ENCODE results near the gene ZNF598. TPM values are rescaled to one million over a fixed set of nuclear protein-coding genes. Genes with fewer than 3 reads are reported as not detected.
A peak's percentile ranks its signal among the peaks of the same experiment; 100 is the strongest.

Gene ZNF598
- total and polyA plus RNA-seq, 2 of the 13 experiments (the other 11 are each of a cell fraction or from before 2014, with no cell fraction given), result 13.5 to 14.2 TPM

GRCh38 chr16:2046893-2047329 lies 37.3 kb upstream of the ZNF598 start (continued):
- TF ChIP-seq, protein P1, sequence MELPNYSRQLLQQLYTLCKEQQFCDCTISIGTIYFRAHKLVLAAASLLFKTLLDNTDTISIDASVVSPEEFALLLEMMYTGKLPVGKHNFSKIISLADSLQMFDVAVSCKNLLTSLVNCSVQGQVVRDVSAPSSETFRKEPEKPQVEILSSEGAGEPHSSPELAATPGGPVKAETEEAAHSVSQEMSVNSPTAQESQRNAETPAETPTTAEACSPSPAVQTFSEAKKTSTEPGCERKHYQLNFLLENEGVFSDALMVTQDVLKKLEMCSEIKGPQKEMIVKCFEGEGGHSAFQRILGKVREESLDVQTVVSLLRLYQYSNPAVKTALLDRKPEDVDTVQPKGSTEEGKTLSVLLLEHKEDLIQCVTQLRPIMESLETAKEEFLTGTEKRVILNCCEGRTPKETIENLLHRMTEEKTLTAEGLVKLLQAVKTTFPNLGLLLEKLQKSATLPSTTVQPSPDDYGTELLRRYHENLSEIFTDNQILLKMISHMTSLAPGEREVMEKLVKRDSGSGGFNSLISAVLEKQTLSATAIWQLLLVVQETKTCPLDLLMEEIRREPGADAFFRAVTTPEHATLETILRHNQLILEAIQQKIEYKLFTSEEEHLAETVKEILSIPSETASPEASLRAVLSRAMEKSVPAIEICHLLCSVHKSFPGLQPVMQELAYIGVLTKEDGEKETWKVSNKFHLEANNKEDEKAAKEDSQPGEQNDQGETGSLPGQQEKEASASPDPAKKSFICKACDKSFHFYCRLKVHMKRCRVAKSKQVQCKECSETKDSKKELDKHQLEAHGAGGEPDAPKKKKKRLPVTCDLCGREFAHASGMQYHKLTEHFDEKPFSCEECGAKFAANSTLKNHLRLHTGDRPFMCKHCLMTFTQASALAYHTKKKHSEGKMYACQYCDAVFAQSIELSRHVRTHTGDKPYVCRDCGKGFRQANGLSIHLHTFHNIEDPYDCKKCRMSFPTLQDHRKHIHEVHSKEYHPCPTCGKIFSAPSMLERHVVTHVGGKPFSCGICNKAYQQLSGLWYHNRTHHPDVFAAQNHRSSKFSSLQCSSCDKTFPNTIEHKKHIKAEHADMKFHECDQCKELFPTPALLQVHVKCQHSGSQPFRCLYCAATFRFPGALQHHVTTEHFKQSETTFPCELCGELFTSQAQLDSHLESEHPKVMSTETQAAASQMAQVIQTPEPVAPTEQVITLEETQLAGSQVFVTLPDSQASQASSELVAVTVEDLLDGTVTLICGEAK (IDR thresholded peaks at IDR 0.05), result no peak
- TF ChIP-seq, protein P1 (CRISPR knock-in tag; IDR thresholded peaks at IDR 0.05), result no peak
- peak; percentile 1; the same call in 1 of the 2 replicates for TF ChIP-seq KLF12 (CRISPR knock-in tag; IDR thresholded peaks at IDR 0.05; ENCODE audit: borderline replicate concordance)
- 0 out of 2 replicates have a peak, but pooled peaks have one; percentile 11 for TF ChIP-seq ZNF766 (CRISPR knock-in tag; IDR thresholded peaks at IDR 0.05; ENCODE audit: borderline replicate concordance)
- TF ChIP-seq ZNF367 (CRISPR knock-in tag; IDR thresholded peaks at IDR 0.05; ENCODE audit: borderline replicate concordance), result no peak
- no peak for TF ChIP-seq TBX3 (IDR thresholded peaks at IDR 0.05; ENCODE audit: borderline replicate concordance)
- 0 out of 2 replicates have a peak, but pooled peaks have one; percentile 14 for TF ChIP-seq ZSCAN30 (CRISPR knock-in tag; IDR thresholded peaks at IDR 0.05)
- TF ChIP-seq ZKSCAN1 (IDR thresholded peaks at IDR 0.05; ENCODE audit: low read length), result no peak

Data from HepG2 (cell line).